Keratinocyte (primary cell): ENCODE measurements around the gene BRINP3.

ENCODE experiments used
- CTCF ChIP-seq, 3 experiments: IDR thresholded peaks in 1 of 3; conservative IDR thresholded peaks in 1 of 3; optimal IDR thresholded peaks in 1 of 3; 2 replicates in 2 of 3; 3 replicates in 1 of 3; pipeline versions ENCODE3 to v1.5.1; 2011; ENCODE audit warnings: low read length in 3 of 3, mild to moderate bottlenecking in 3 of 3, moderate library complexity in 2 of 3, control low read depth in 1 of 3, inconsistent platforms in 1 of 3; ENCODE audit not compliant: insufficient read depth in 2 of 3; ENCODE audit errors: extremely low read depth in 1 of 3
- EZH2 ChIP-seq: IDR thresholded peaks from one replicate; pipeline ENCODE4 v1.6.1; 2012; ENCODE audit warnings: inconsistent platforms, mild to moderate bottlenecking, low read length, moderate library complexity

DNA sequence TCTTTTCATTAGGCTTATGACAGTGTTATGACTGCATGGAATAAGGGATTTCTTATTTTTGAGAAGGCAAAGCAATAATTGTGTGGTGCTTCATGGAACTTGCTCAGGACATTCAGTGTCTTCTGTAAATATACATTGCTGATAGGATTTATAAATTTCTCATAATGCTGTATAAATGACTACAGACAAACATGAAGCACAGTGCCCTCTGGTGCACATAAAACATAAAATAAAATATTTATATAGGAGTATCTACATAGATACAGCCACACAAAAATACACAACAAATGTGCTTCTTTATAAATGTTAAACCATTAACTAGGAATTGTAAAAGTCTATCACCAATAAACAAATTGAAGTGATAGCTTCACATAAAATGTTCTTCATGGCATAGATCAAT is 24.1 kb downstream of the BRINP3 start:
- TF ChIP-seq CTCF (optimal IDR thresholded peaks at IDR 0.05 in 1 of 3, IDR thresholded peaks at IDR 0.05 in 1 of 3, conservative IDR thresholded peaks at IDR 0.05 in 1 of 3; ENCODE audit: extremely low read depth in 1 of 3, insufficient read depth in 2 of 3, low read length in 3 of 3) = no peak
- TF ChIP-seq EZH2 = no peak
